GM12891 (cell line): Measurements from ENCODE around the gene SLC26A8.

Experiments
- PAX5 ChIP-seq: IDR thresholded peaks from 2 replicates; pipeline ENCODE4 v1.6.1; 2011; ENCODE audit warnings: low read length, moderate library complexity, mild to moderate bottlenecking; ENCODE audit not compliant: insufficient read depth, severe bottlenecking
- POLR2A ChIP-seq: IDR thresholded peaks from 2 replicates; pipeline ENCODE4 v1.6.1; 2011; ENCODE audit warnings: low read depth, low read length, control low read depth
- POLR2AphosphoS5 ChIP-seq: IDR thresholded peaks from 2 replicates; pipeline ENCODE4 v1.6.1; 2011; ENCODE audit warnings: low read depth, low read length, control low read depth
- TAF1 ChIP-seq: IDR thresholded peaks from 2 replicates; pipeline ENCODE4 v1.6.1; 2011; ENCODE audit warnings: low read depth, low read length, control low read depth

- TF ChIP-seq POLR2A (no peak), PAX5 (no peak), POLR2AphosphoS5 (no peak), TAF1 (no peak)
Observed at GRCh38 chr6:35897036-35897435, 127.4 kb downstream of the SLC26A8 start.
